CD14-positive monocyte (primary cell): ENCODE measurements around the gene SLC22A12. TPM values are rescaled to one million over a fixed set of nuclear protein-coding genes. Genes with fewer than 3 reads are reported as not detected.

Experiments used
- DNase-seq, 3 donors: peaks; one replicate each; pipeline ENCODE4 v3.0.0-alpha.2; 2011 to 2022
- H2AFZ ChIP-seq: 2 replicates; pipeline ENCODE4 v1.6.0; 2012; ENCODE audit warnings: mild to moderate bottlenecking, low read depth, low read length, inconsistent platforms; ENCODE audit not compliant: insufficient read depth, poor library complexity, severe bottlenecking
- H3K27ac ChIP-seq, 2 donors: 1 replicate in 1 of 2; 2 replicates in 1 of 2; pipeline ENCODE4 v1.5.1; 2012 to 2013; ENCODE audit warnings: low read length in 2 of 2, control low read depth in 1 of 2, inconsistent platforms in 1 of 2, low read depth in 1 of 2, mild to moderate bottlenecking in 1 of 2
- H3K27me3 ChIP-seq, 2 donors: one replicate each; pipeline versions ENCODE4 v1.6.0 to v1.6.1; 2011 to 2013; ENCODE audit warnings: low read length in 2 of 2; ENCODE audit not compliant: control insufficient read depth in 2 of 2, insufficient read depth in 2 of 2
- H3K36me3 ChIP-seq, 2 donors: replicated peaks in 1 of 2; 1 replicate in 1 of 2; 2 replicates in 1 of 2; pipeline versions ENCODE4 v1.5.1 to v1.6.1; 2012 to 2013; ENCODE audit warnings: low read length in 2 of 2, control low read depth in 1 of 2, inconsistent platforms in 1 of 2, mild to moderate bottlenecking in 1 of 2; ENCODE audit not compliant: insufficient read depth in 2 of 2, control insufficient read depth in 1 of 2
- H3K4me1 ChIP-seq, 2 donors: 1 replicate in 1 of 2; 2 replicates in 1 of 2; pipeline versions ENCODE4 v1.5.1 to v1.6.1; 2012 to 2013; ENCODE audit warnings: low read length in 2 of 2, control low read depth in 1 of 2, inconsistent platforms in 1 of 2, mild to moderate bottlenecking in 1 of 2, moderate library complexity in 1 of 2; ENCODE audit not compliant: insufficient read depth in 2 of 2, control insufficient read depth in 1 of 2
- H3K4me2 ChIP-seq: replicated peaks from 2 replicates; pipeline ENCODE3; 2012; ENCODE audit warnings: low read length, moderate library complexity, mild to moderate bottlenecking; ENCODE audit not compliant: poor library complexity, severe bottlenecking; ENCODE audit errors: extremely low read depth
- H3K4me3 ChIP-seq, 3 experiments: fragments of 200-600 bp in 1 of 3; sonication (generic) in 1 of 3; replicated peaks in 1 of 3; 1 replicate in 2 of 3; 2 replicates in 1 of 3; pipeline ENCODE4 v1.5.1; 2011 to 2013; ENCODE audit warnings: low read length in 3 of 3, mild to moderate bottlenecking in 3 of 3, control low read depth in 2 of 3, low read depth in 2 of 3, inconsistent platforms in 1 of 3, moderate library complexity in 1 of 3
- H3K79me2 ChIP-seq: 2 replicates; pipeline ENCODE4 v1.6.0; 2012; ENCODE audit warnings: mild to moderate bottlenecking, control low read depth, inconsistent platforms, low read length, moderate library complexity; ENCODE audit not compliant: insufficient read depth
- H3K9ac ChIP-seq: 2 replicates; pipeline ENCODE4 v1.6.0; 2017; ENCODE audit warnings: low read length, mild to moderate bottlenecking; ENCODE audit not compliant: insufficient read depth, poor library complexity, severe bottlenecking
- H3K9me3 ChIP-seq, 2 donors: replicated peaks in 1 of 2; 1 replicate in 1 of 2; 2 replicates in 1 of 2; pipeline versions ENCODE4 v1.5.1 to v1.6.1; 2012 to 2013; ENCODE audit warnings: low read length in 2 of 2, control low read depth in 1 of 2; ENCODE audit not compliant: control insufficient read depth in 1 of 2, insufficient read depth in 1 of 2
- H4K20me1 ChIP-seq: 2 replicates; pipeline ENCODE4 v1.6.0; 2012; ENCODE audit warnings: mild to moderate bottlenecking, low read length, control low read depth, moderate library complexity; ENCODE audit not compliant: insufficient read depth
- H3K27ac Mint-ChIP-seq, 7 donors: one replicate each; pipeline ENCODE4 v1.8.0; 2020; ENCODE audit warnings: mild to moderate bottlenecking in 7 of 7, mixed read lengths in 7 of 7, moderate library complexity in 6 of 7, inconsistent platforms in 2 of 7
- H3K27me3 Mint-ChIP-seq, 3 donors: one replicate each; pipeline ENCODE4 v1.8.0; 2021 to 2022; ENCODE audit warnings: low read depth in 3 of 3, mild to moderate bottlenecking in 3 of 3, mixed read lengths in 3 of 3, moderate library complexity in 3 of 3, inconsistent platforms in 1 of 3
- H3K36me3 Mint-ChIP-seq, 2 donors: one replicate each; pipeline ENCODE4 v1.8.0; 2020; ENCODE audit warnings: mixed read lengths in 2 of 2, inconsistent platforms in 1 of 2, mild to moderate bottlenecking in 1 of 2
- H3K4me1 Mint-ChIP-seq: one replicate; pipeline ENCODE4 v1.8.0; 2020; ENCODE audit warnings: mild to moderate bottlenecking, mixed read lengths
- H3K4me3 Mint-ChIP-seq, 2 donors: one replicate each; pipeline ENCODE4 v1.8.0; 2020; ENCODE audit warnings: mild to moderate bottlenecking in 2 of 2, mixed read lengths in 2 of 2, moderate library complexity in 1 of 2
- H3K9me3 Mint-ChIP-seq, 7 donors: one replicate each; pipeline ENCODE4 v1.8.0; 2020 to 2022; ENCODE audit warnings: mixed read lengths in 7 of 7, mild to moderate bottlenecking in 6 of 7, moderate library complexity in 6 of 7, inconsistent platforms in 2 of 7
- CTCF ChIP-seq: fragments of 200-600 bp; IDR thresholded peaks from one replicate; pipeline ENCODE4 v1.8.0; 2022; ENCODE audit warnings: antibody characterized with exemption, mild to moderate bottlenecking
- WGBS: methylation state at CpG from one replicate; pipeline ENCODE4 v1.1.5; 2013; ENCODE audit warnings: missing lambda C conversion rate; ENCODE audit not compliant: insufficient coverage; 5-methylcytosine and 5-hydroxymethylcytosine counted together
- intact Hi-C, 2 donors: fragments of 100-400 bp; cut with micrococcal nuclease; formaldehyde crosslinking; loops; one replicate each; pipeline versions ENCODE4 v1.15.0 to v1.15.1; 2023
- polyA plus RNA-seq, 3 donors: library from polyadenylated mRNA; depleted of rRNA in 1 of 3; unstranded in 2 of 3; stranded (reverse) in 1 of 3; fragments of 300-500 nt in 2 of 3; fragments of >200 nt in 1 of 3; fragmentation: Illumina TruSeq in 2 of 3; gene quantifications; 1 replicate in 2 of 3; 2 replicates in 1 of 3; pipeline ENCODE4 v1.2.3, GENCODE V29; 2012 to 2021

The SLC22A12 gene
- polyA plus RNA-seq, 3 donors = not detected

GRCh38 chr11:64602466-64603070, 11.5 kb downstream of the SLC22A12 start:
- Histone ChIP-seq H3K4me1 (no peaks in the 10 kb centered on the region), H2AFZ (no peak overlapping the region), H3K27ac (no peak overlapping the region), H3K27me3 (no peaks in the 10 kb centered on the region), H3K9ac (no peak overlapping the region), H3K9me3 (no peaks in the 10 kb centered on the region), H3K4me3 (no peak overlapping the region), H4K20me1 (no peaks in the 10 kb centered on the region), H3K36me3 (no peaks in the 10 kb centered on the region), H3K4me2 (no peak overlapping the region), H3K79me2 (no peaks in the 10 kb centered on the region)
- H3K4me3 Mint-ChIP-seq = no peak overlapping the region
- no peak for TF ChIP-seq CTCF
- peaks cover 6 to 9% (median 6%) of the 10 kb centered on the region in 3 donors for H3K27me3 Mint-ChIP-seq
- intact Hi-C loops = no loop called here
- H3K27ac Mint-ChIP-seq = no peak overlapping the region
- peaks cover 10% of the 10 kb centered on the region for H3K4me1 Mint-ChIP-seq
- no peaks in the 10 kb centered on the region for H3K36me3 Mint-ChIP-seq
- 97% methylated on average over 8 of the region's 10 CpGs for WGBS
- no peak for DNase-seq
- peaks cover 0 to 3% (median 0%) of the 10 kb centered on the region in 7 donors for H3K9me3 Mint-ChIP-seq

GRCh38 chr11:64603411-64604110, 12.5 kb downstream of the SLC22A12 start:
- Mint-ChIP-seq H3K27ac (no peak overlapping the region), H3K27me3 (peaks cover 6 to 10% (median 6%) of the 10 kb centered on the region in 3 donors), H3K36me3 (no peaks in the 10 kb centered on the region), H3K4me3 (no peak overlapping the region), H3K9me3 (peaks cover 0 to 3% (median 0%) of the 10 kb centered on the region in 7 donors), H3K4me1 (peaks cover 10% of the 10 kb centered on the region)
- no peak for TF ChIP-seq CTCF
- no peak for DNase-seq
- no peaks in the 10 kb centered on the region for H3K4me1 ChIP-seq
- intact Hi-C loops = no loop called here
- no peaks in the 10 kb centered on the region for H3K9me3 ChIP-seq
- WGBS = 95% methylated on average over 4 of the region's 10 CpGs
- H3K36me3 ChIP-seq = no peaks in the 10 kb centered on the region
- no peak overlapping the region for H2AFZ ChIP-seq
- no peak overlapping the region for H3K27ac ChIP-seq
- no peak overlapping the region for H3K9ac ChIP-seq
- no peak overlapping the region for H3K4me2 ChIP-seq
- no peak overlapping the region for H3K4me3 ChIP-seq
- H4K20me1 ChIP-seq = no peaks in the 10 kb centered on the region
- no peaks in the 10 kb centered on the region for H3K27me3 ChIP-seq
- no peaks in the 10 kb centered on the region for H3K79me2 ChIP-seq
